Psoas muscle (tissue), 8 donors: ENCODE results near the gene RPL13A. TPM values are rescaled to one million over a fixed set of nuclear protein-coding genes. Genes with fewer than 3 reads are reported as not detected.

Source experiments
- ATAC-seq, 4 donors: fragments of 200-7000 bp; cut with Tn5 transposase; one replicate each; pipeline ENCODE4 v1.9.1; 2020; ENCODE audit warnings: moderate library complexity in 3 of 4, mild to moderate bottlenecking in 2 of 4
- DNase-seq, 2 donors: peaks; one replicate each; pipeline ENCODE4 v3.0.0-alpha.2; 2020
- H3K27ac ChIP-seq: fragments of 200-600 bp; one replicate; pipeline ENCODE4 v1.8.0; 2022
- H3K27me3 ChIP-seq, 3 donors: fragments of 200-600 bp in 1 of 3; one replicate each; pipeline versions ENCODE4 v1.6.1 to v1.8.0; 2013 to 2022; ENCODE audit warnings: low read length in 2 of 3, mild to moderate bottlenecking in 2 of 3, moderate library complexity in 1 of 3; ENCODE audit not compliant: insufficient read depth in 3 of 3
- H3K36me3 ChIP-seq, 2 donors: fragments of 200-600 bp in 1 of 2; one replicate each; pipeline versions ENCODE4 v1.6.1 to v1.8.0; 2013 to 2022; ENCODE audit warnings: low read depth in 1 of 2, mild to moderate bottlenecking in 1 of 2, moderate library complexity in 1 of 2; ENCODE audit not compliant: insufficient read depth in 1 of 2
- H3K4me1 ChIP-seq: fragments of 200-600 bp; one replicate; pipeline ENCODE4 v1.8.0; 2022
- H3K4me3 ChIP-seq: fragments of 200-600 bp; one replicate; pipeline ENCODE4 v1.8.0; 2022; ENCODE audit warnings: mild to moderate bottlenecking
- H3K9me3 ChIP-seq: fragments of 200-600 bp; one replicate; pipeline ENCODE4 v1.8.0; 2022
- WGBS, 3 donors: extraction: QIAGEN DNeasy Blood & Tissue Kit; methylation state at CpG; one replicate each; pipeline versions ENCODE4 v1.1.6 to v1.1.7; 2013; 5-methylcytosine and 5-hydroxymethylcytosine counted together
- intact Hi-C, 2 donors: fragments of 100-400 bp; cut with DNase I; formaldehyde crosslinking; loops; one replicate each; pipeline versions ENCODE4 v1.11.0 to v1.14.2; 2022
- polyA plus RNA-seq, 3 donors: library from polyadenylated mRNA; stranded (reverse); fragments of 200-250 nt; gene quantifications; one replicate each; pipeline ENCODE4 v1.2.3, GENCODE V29; 2013
- total RNA-seq, 4 donors: library from RNA; stranded (reverse); fragmentation: NEBNext Ultra II Directional in 2 of 4; extraction: Animal tissue kit (Norgen Biotek cat#: 25700) in 2 of 4; gene quantifications; one replicate each; pipeline versions ENCODE4 v1.2.1 to v1.2.4, GENCODE V29; 2021 to 2023
- TF ChIP-seq, protein P1 (sequence below): fragments of 200-600 bp; IDR thresholded peaks from one replicate; pipeline ENCODE4 v1.8.0; 2022; ENCODE audit warnings: antibody characterized with exemption
- donor health status: healthy with polysubstance abuse.
- donor health status: DM: no; HTN: no; CAD: no; lungs with moderate emphysema.
- donor health status: Bipolar disorder and iron deficiency.
- donor health status: healthy.
- donor health status: DM: yes; HTN: yes; CAD: no.
- donor health status: DM: no; HTN: no; CAD: no.
- donor health status: DM: no; HTN: no; CAD: no.
- donor health status: DM: yes; HTN: yes; CAD: no.

Gene RPL13A
- total and polyA plus RNA-seq, 7 donors = 1,392 to 2,955 (median 1,992) TPM

DNA sequence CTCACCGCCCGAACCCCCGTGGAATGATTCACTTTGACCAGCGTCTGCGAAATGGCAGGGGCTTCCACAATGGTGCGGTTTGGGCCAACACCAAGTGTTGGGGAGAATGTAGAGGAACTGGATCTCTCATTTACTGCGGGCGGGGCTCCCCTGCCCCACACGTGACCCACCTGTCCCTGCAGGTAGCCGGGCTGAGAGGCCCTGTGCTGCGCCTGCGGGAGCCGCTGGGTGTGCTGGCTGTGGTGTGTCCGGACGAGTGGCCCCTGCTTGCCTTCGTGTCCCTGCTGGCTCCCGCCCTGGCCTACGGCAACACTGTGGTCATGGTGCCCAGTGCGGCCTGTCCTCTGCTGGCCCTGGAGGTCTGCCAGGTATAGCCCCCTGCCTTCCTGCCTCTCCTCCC, 19.2 kb upstream of the RPL13A start:
- ATAC-seq (peak in 3 of 4 donors; percentile 11 to 22 (median 13)), DNase-seq (no peak)
- 88 to 91% (median 89%) methylated on average over 18 to 19 of the region's 19 CpGs for WGBS, 3 donors
- peaks cover 0 to 17% of the 10 kb centered on the region in 2 donors for H3K36me3 ChIP-seq
- no peaks in the 10 kb centered on the region for H3K4me1 ChIP-seq
- no peaks in the 10 kb centered on the region for H3K9me3 ChIP-seq
- TF ChIP-seq, protein P1, sequence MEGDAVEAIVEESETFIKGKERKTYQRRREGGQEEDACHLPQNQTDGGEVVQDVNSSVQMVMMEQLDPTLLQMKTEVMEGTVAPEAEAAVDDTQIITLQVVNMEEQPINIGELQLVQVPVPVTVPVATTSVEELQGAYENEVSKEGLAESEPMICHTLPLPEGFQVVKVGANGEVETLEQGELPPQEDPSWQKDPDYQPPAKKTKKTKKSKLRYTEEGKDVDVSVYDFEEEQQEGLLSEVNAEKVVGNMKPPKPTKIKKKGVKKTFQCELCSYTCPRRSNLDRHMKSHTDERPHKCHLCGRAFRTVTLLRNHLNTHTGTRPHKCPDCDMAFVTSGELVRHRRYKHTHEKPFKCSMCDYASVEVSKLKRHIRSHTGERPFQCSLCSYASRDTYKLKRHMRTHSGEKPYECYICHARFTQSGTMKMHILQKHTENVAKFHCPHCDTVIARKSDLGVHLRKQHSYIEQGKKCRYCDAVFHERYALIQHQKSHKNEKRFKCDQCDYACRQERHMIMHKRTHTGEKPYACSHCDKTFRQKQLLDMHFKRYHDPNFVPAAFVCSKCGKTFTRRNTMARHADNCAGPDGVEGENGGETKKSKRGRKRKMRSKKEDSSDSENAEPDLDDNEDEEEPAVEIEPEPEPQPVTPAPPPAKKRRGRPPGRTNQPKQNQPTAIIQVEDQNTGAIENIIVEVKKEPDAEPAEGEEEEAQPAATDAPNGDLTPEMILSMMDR = no peak
- H3K27ac ChIP-seq = peak overlapping the region; percentile 41
- no peak overlapping the region for H3K4me3 ChIP-seq
- intact Hi-C loops = no loop called here
- H3K27me3 ChIP-seq = no peaks in the 10 kb centered on the region

- Histone ChIP-seq H3K9me3 (no peaks in the 10 kb centered on the region), H3K27ac (peak overlapping the region; percentile 41), H3K4me1 (peaks cover 5% of the 10 kb centered on the region), H3K36me3 (peaks cover 0 to 17% of the 10 kb centered on the region in 2 donors), H3K4me3 (no peak overlapping the region), H3K27me3 (no peaks in the 10 kb centered on the region)
- intact Hi-C loops = no loop called here
- ATAC-seq = peak; percentile 31 to 66 (median 47)
- TF ChIP-seq, protein P1 = no peak
- WGBS, 3 donors = 44 to 48% (median 47%) methylated on average over 15 of the region's 15 CpGs
- DNase-seq = peak; percentile 76 to 91
These were observed 18.5 kb upstream of the RPL13A start for GRCh38 chr19:49468746-49469447.

GRCh38 chr19:49469828-49470614, 17.4 kb upstream of the RPL13A start:
- TF ChIP-seq, protein P1 = no peak
- H3K27ac ChIP-seq = peak overlapping the region; percentile 16
- H3K36me3 ChIP-seq = peaks cover 0 to 17% of the 10 kb centered on the region in 2 donors
- H3K4me3 ChIP-seq = no peak overlapping the region
- no peak for ATAC-seq
- peak in 1 of 2 donors; percentile 66 for DNase-seq
- intact Hi-C loops = no loop called here
- no peaks in the 10 kb centered on the region for H3K27me3 ChIP-seq
- 83 to 88% (median 87%) methylated on average over 25 of the region's 25 CpGs for WGBS, 3 donors
- peaks cover 5% of the 10 kb centered on the region for H3K4me1 ChIP-seq
- H3K9me3 ChIP-seq = no peaks in the 10 kb centered on the region

- Histone ChIP-seq H3K9me3 (no peaks in the 10 kb centered on the region), H3K27me3 (no peaks in the 10 kb centered on the region), H3K36me3 (peaks cover 0 to 16% of the 10 kb centered on the region in 2 donors), H3K4me1 (peaks cover 5% of the 10 kb centered on the region), H3K4me3 (no peak overlapping the region), H3K27ac (no peak overlapping the region)
- WGBS, 3 donors = 79 to 92% (median 82%) methylated on average over 7 to 8 of the region's 8 CpGs
- intact Hi-C loops = no loop called here
- no peak for ATAC-seq
- TF ChIP-seq, protein P1 = no peak
- peak in 1 of 2 donors; percentile 62 for DNase-seq
These were observed 16.8 kb upstream of the RPL13A start for GRCh38 chr19:49470615-49470978.
